MM.1S (cell line): ENCODE measurements around the gene RPTOR.

Source experiments
- DNase-seq: peaks from one replicate; pipeline ENCODE4 v3.0.0-alpha.2; 2015
- H2AFZ ChIP-seq: fragments of 300-600 bp; sonication (generic); 2 replicates; pipeline ENCODE4 v1.6.0; 2016; ENCODE audit warnings: antibody characterized with exemption, low read length
- H3F3A ChIP-seq: fragments of 300-600 bp; sonication (generic); 2 replicates; pipeline ENCODE4 v1.6.1; 2016; ENCODE audit warnings: mild to moderate bottlenecking, antibody characterized with exemption, low read length, moderate library complexity, mixed read lengths; ENCODE audit not compliant: insufficient read depth
- H3K27ac ChIP-seq: fragments of 300-600 bp; sonication (generic); 2 replicates; pipeline ENCODE4 v1.5.1; 2016; ENCODE audit warnings: mild to moderate bottlenecking, low read length
- H3K27me3 ChIP-seq: fragments of 300-600 bp; sonication (generic); replicated peaks from 2 replicates; pipeline ENCODE4 v1.6.0; 2016; ENCODE audit warnings: low read length; ENCODE audit not compliant: insufficient read depth
- H3K36me3 ChIP-seq: fragments of 300-600 bp; sonication (generic); replicated peaks from 2 replicates; pipeline ENCODE4 v1.6.1; 2016; ENCODE audit warnings: mild to moderate bottlenecking, low read length, mixed read lengths; ENCODE audit not compliant: insufficient read depth
- H3K4me1 ChIP-seq: fragments of 300-600 bp; sonication (generic); 2 replicates; pipeline ENCODE4 v1.6.1; 2016; ENCODE audit warnings: low read length, mixed read lengths
- H3K4me2 ChIP-seq: fragments of 300-600 bp; sonication (generic); 2 replicates; pipeline ENCODE4 v1.6.0; 2016; ENCODE audit warnings: low read depth, low read length
- H3K4me3 ChIP-seq: fragments of 300-600 bp; sonication (generic); 2 replicates; pipeline ENCODE4 v1.5.1; 2016; ENCODE audit warnings: low read length, mixed read lengths
- H3K79me2 ChIP-seq: fragments of 300-600 bp; sonication (generic); 2 replicates; pipeline ENCODE4 v1.6.1; 2016; ENCODE audit warnings: mixed run types, low read length, mixed read lengths
- H3K9ac ChIP-seq: fragments of 300-600 bp; sonication (generic); 2 replicates; pipeline ENCODE4 v1.6.1; 2016; ENCODE audit warnings: low read length, mixed read lengths
- H3K9me2 ChIP-seq: fragments of 300-600 bp; sonication (generic); replicated peaks from 2 replicates; pipeline ENCODE4 v1.6.1; 2016; ENCODE audit warnings: mild to moderate bottlenecking, low read length, mixed read lengths; ENCODE audit not compliant: insufficient read depth
- H3K9me3 ChIP-seq: fragments of 300-600 bp; sonication (generic); replicated peaks from 2 replicates; pipeline ENCODE4 v1.6.1; 2016; ENCODE audit warnings: mild to moderate bottlenecking, low read length, mixed read lengths; ENCODE audit not compliant: insufficient read depth
- H4K20me1 ChIP-seq: fragments of 300-600 bp; sonication (generic); 2 replicates; pipeline ENCODE4 v1.6.1; 2016; ENCODE audit warnings: mild to moderate bottlenecking, low read length, moderate library complexity, mixed read lengths; ENCODE audit not compliant: insufficient read depth
- EZH2 ChIP-seq: fragments of 300-600 bp; sonication (generic); optimal IDR thresholded peaks from 2 replicates; pipeline ENCODE3; 2017; ENCODE audit warnings: low read depth, mild to moderate bottlenecking, antibody characterized with exemption, low read length, mixed read lengths
- EZH2phosphoT487 ChIP-seq: fragments of 300-600 bp; sonication (generic); IDR thresholded peaks from 2 replicates; pipeline ENCODE4 v1.6.1; 2018; ENCODE audit warnings: antibody characterized with exemption, low read length
- TF ChIP-seq, protein P1 (sequence below): fragments of 300-600 bp; sonication (generic); IDR thresholded peaks from 2 replicates; pipeline ENCODE4 v1.5.1; 2016; ENCODE audit warnings: antibody characterized with exemption, low read length, mixed read lengths

The RPTOR gene

DNA sequence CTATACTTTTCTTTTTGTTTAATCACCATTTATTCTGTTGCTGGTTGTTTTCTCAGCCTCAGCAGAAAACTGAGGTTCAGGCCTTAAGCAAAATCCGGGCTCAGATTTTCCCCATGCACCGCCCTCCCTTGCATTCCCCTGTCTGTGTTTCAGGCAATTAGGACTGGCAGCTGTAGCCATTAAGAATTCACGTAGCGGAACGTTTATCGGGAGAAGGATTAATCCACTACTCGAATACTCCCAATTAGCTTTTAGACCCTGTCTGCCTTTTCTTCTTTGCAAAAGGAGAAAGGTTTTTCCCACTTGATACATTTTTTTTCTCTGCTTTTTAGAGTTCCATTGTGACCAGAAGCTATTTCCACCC, 173.1 kb downstream of the RPTOR start:
- Histone ChIP-seq H3K9me3 (no peaks in the 10 kb centered on the region), H4K20me1 (no peaks in the 10 kb centered on the region), H3K79me2 (peaks cover 31% of the 10 kb centered on the region), H3K27me3 (no peaks in the 10 kb centered on the region), H3K4me3 (no peak overlapping the region), H3K4me2 (no peak overlapping the region), H2AFZ (no peak overlapping the region), H3K4me1 (no peaks in the 10 kb centered on the region), H3K9me2 (no peaks in the 10 kb centered on the region), H3K9ac (no peak overlapping the region), H3K27ac (no peak overlapping the region), H3F3A (no peaks in the 10 kb centered on the region), H3K36me3 (no peaks in the 10 kb centered on the region)
- DNase-seq: no peak
- TF ChIP-seq EZH2: no peak
- no peak for TF ChIP-seq EZH2phosphoT487
- TF ChIP-seq, protein P1, sequence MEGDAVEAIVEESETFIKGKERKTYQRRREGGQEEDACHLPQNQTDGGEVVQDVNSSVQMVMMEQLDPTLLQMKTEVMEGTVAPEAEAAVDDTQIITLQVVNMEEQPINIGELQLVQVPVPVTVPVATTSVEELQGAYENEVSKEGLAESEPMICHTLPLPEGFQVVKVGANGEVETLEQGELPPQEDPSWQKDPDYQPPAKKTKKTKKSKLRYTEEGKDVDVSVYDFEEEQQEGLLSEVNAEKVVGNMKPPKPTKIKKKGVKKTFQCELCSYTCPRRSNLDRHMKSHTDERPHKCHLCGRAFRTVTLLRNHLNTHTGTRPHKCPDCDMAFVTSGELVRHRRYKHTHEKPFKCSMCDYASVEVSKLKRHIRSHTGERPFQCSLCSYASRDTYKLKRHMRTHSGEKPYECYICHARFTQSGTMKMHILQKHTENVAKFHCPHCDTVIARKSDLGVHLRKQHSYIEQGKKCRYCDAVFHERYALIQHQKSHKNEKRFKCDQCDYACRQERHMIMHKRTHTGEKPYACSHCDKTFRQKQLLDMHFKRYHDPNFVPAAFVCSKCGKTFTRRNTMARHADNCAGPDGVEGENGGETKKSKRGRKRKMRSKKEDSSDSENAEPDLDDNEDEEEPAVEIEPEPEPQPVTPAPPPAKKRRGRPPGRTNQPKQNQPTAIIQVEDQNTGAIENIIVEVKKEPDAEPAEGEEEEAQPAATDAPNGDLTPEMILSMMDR: no peak

DNA sequence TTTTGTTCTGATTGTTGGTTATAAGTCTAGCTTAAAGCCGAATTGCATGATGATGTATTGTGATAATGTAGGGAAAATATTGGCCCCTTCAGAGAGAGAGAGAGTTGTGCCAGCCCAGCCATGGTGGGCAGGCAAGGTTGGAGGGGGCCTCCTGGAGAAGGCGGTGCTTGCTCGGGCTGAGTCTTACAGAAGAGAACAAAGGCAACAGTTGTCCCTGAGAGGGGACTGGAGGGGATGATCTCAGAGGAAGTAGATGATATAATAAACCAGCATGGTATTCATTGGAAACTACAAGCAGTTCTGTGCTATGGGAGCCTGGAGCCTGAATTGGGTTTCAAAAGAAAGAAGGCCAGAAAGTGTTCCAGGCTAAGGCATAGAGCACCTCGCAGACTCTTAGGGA, 173.8 kb downstream of the RPTOR start:
- H3K79me2 ChIP-seq: peaks cover 28% of the 10 kb centered on the region
- no peak overlapping the region for H2AFZ ChIP-seq
- no peaks in the 10 kb centered on the region for H3K9me2 ChIP-seq
- TF ChIP-seq, protein P1: no peak
- no peaks in the 10 kb centered on the region for H4K20me1 ChIP-seq
- H3K4me1 ChIP-seq: no peaks in the 10 kb centered on the region
- H3K27ac ChIP-seq: no peak overlapping the region
- H3K4me2 ChIP-seq: no peak overlapping the region
- H3K9me3 ChIP-seq: no peaks in the 10 kb centered on the region
- no peaks in the 10 kb centered on the region for H3K27me3 ChIP-seq
- DNase-seq: no peak
- H3F3A ChIP-seq: no peaks in the 10 kb centered on the region
- H3K9ac ChIP-seq: no peak overlapping the region
- H3K36me3 ChIP-seq: no peaks in the 10 kb centered on the region
- H3K4me3 ChIP-seq: no peak overlapping the region

DNA sequence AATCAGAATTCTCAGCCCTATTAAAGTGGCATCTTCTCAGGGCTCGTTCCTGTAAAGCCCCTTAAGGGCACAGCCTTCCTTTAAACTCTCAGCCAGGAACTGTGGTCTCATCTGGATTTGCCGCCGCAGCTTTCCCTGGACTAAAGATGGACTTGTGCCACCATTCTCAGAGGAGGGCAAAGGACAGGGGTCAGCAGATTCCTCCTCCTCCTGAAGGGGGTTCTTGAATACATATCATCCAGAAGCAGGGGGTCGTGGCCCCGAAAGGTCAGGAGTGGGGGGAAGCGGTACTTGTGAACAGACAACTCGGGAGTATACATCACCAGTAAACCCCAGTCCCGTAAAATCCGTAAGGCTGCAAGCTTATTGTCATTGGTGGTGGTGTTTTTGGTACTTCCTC, 174.8 kb downstream of the RPTOR start:
- Histone ChIP-seq H4K20me1 (no peaks in the 10 kb centered on the region), H3K4me1 (no peaks in the 10 kb centered on the region), H3K27ac (no peak overlapping the region), H3K36me3 (no peaks in the 10 kb centered on the region), H2AFZ (no peak overlapping the region), H3K4me2 (no peak overlapping the region), H3F3A (no peaks in the 10 kb centered on the region), H3K9ac (no peak overlapping the region), H3K27me3 (no peaks in the 10 kb centered on the region), H3K79me2 (peaks cover 28% of the 10 kb centered on the region), H3K9me3 (no peaks in the 10 kb centered on the region), H3K9me2 (no peaks in the 10 kb centered on the region), H3K4me3 (no peak overlapping the region)
- no peak for DNase-seq
- TF ChIP-seq, protein P1: no peak
- TF ChIP-seq EZH2phosphoT487: no peak
- no peak for TF ChIP-seq EZH2
